GM23338 (cell line): Measurements from ENCODE around the gene CACNA2D1. TPM values are rescaled to one million over a fixed set of nuclear protein-coding genes. Genes with fewer than 3 reads are reported as not detected.

Experiments used
- ATAC-seq: fragments of 200-7000 bp; cut with Tn5 transposase; 3 replicates; pipeline ENCODE4 v1.9.1; 2020
- DNase-seq: peaks from one replicate; pipeline ENCODE4 v3.0.0-alpha.2; 2015; ENCODE audit warnings: low spot score
- H2AFZ ChIP-seq: fragments of 200-600 bp; sonication (generic); 2 replicates; pipeline ENCODE4 v1.8.0; 2016; ENCODE audit warnings: antibody characterized with exemption, mild to moderate bottlenecking, moderate library complexity
- H3F3A ChIP-seq: fragments of 200-600 bp; sonication (generic); replicated peaks from 2 replicates; pipeline ENCODE4 v1.8.0; 2017; ENCODE audit warnings: antibody characterized with exemption, mixed run types, low read depth
- H3K27ac ChIP-seq: fragments of 200-600 bp; sonication (generic); 2 replicates; pipeline ENCODE4 v1.6.1; 2016; ENCODE audit warnings: low read depth
- H3K27me3 ChIP-seq: fragments of 200-600 bp; sonication (generic); 2 replicates; pipeline ENCODE4 v1.8.0; 2016; ENCODE audit warnings: mild to moderate bottlenecking, mixed run types, moderate library complexity; ENCODE audit not compliant: insufficient read depth
- H3K36me3 ChIP-seq: fragments of 200-600 bp; sonication (generic); 2 replicates; pipeline ENCODE4 v1.8.0; 2016; ENCODE audit warnings: mild to moderate bottlenecking; ENCODE audit not compliant: insufficient read depth
- H3K4me1 ChIP-seq: fragments of 200-600 bp; sonication (generic); 2 replicates; pipeline ENCODE4 v1.8.0; 2016; ENCODE audit warnings: mild to moderate bottlenecking, moderate library complexity; ENCODE audit not compliant: insufficient read depth
- H3K4me2 ChIP-seq: fragments of 200-600 bp; sonication (generic); 2 replicates; pipeline ENCODE4 v1.7.1; 2017; ENCODE audit warnings: mixed run types
- H3K4me3 ChIP-seq: fragments of 200-600 bp; sonication (generic); 2 replicates; pipeline ENCODE4 v1.6.1; 2016; ENCODE audit warnings: mixed run types
- H3K79me2 ChIP-seq: fragments of 200-600 bp; sonication (generic); replicated peaks from 2 replicates; pipeline ENCODE4 v1.8.0; 2017; ENCODE audit warnings: mild to moderate bottlenecking; ENCODE audit not compliant: insufficient read depth
- H3K9me2 ChIP-seq: fragments of 200-600 bp; sonication (generic); 2 replicates; pipeline ENCODE4 v1.8.0; 2017; ENCODE audit not compliant: insufficient read depth
- H4K20me1 ChIP-seq: fragments of 200-600 bp; sonication (generic); replicated peaks from 2 replicates; pipeline ENCODE4 v1.8.0; 2017; ENCODE audit warnings: mild to moderate bottlenecking; ENCODE audit not compliant: insufficient read depth
- H3K27ac Mint-ChIP-seq: 2 replicates; pipeline ENCODE4 v1.8.0; 2020; ENCODE audit warnings: inconsistent platforms, mild to moderate bottlenecking, moderate library complexity, mixed read lengths
- H3K27me3 Mint-ChIP-seq: 3 replicates; pipeline ENCODE4 v1.8.0; 2022; ENCODE audit warnings: low read depth, mild to moderate bottlenecking, moderate library complexity, mixed read lengths, inconsistent platforms; ENCODE audit not compliant: insufficient read depth, poor library complexity
- H3K36me3 Mint-ChIP-seq: 3 replicates; pipeline ENCODE4 v1.8.0; 2021; ENCODE audit warnings: low read depth, mild to moderate bottlenecking, inconsistent platforms, moderate library complexity, mixed read lengths
- H3K4me1 Mint-ChIP-seq: 3 replicates; pipeline ENCODE4 v1.8.0; 2020; ENCODE audit warnings: mild to moderate bottlenecking, inconsistent platforms, mixed read lengths
- H3K4me3 Mint-ChIP-seq: 3 replicates; pipeline ENCODE4 v1.8.0; 2021; ENCODE audit warnings: moderate library complexity, mild to moderate bottlenecking, inconsistent platforms, mixed read lengths
- H3K9me3 Mint-ChIP-seq: 3 replicates; pipeline ENCODE4 v1.8.0; 2020; ENCODE audit warnings: moderate library complexity, mild to moderate bottlenecking, inconsistent platforms, mixed read lengths
- CTCF ChIP-seq, 2 experiments: fragments of 200-600 bp in 1 of 2; sonication (generic) in 1 of 2; conservative IDR thresholded peaks; 2 replicates each; pipeline versions ENCODE4 v1.5.1 to v1.6.1; 2016 to 2017; ENCODE audit warnings: antibody characterized with exemption in 2 of 2, low read depth in 2 of 2, mild to moderate bottlenecking in 2 of 2, moderate library complexity in 1 of 2
- EZH2 ChIP-seq: fragments of 200-600 bp; sonication (generic); IDR thresholded peaks from one replicate; pipeline ENCODE4 v1.8.0; 2017; ENCODE audit warnings: antibody characterized with exemption, mild to moderate bottlenecking, low read depth; ENCODE audit not compliant: unreplicated experiment
- JUNB ChIP-seq: IDR thresholded peaks from one replicate; pipeline ENCODE4 v1.6.1; 2016; ENCODE audit warnings: antibody characterized with exemption; ENCODE audit not compliant: unreplicated experiment
- POLR2AphosphoS5 ChIP-seq: IDR thresholded peaks from 2 replicates; pipeline ENCODE4 v1.6.1; 2016; ENCODE audit warnings: antibody characterized with exemption, low read depth
- REST ChIP-seq: IDR thresholded peaks from one replicate; pipeline ENCODE4 v1.6.1; 2018; ENCODE audit warnings: antibody characterized with exemption; ENCODE audit not compliant: unreplicated experiment
- STAT1 ChIP-seq: IDR thresholded peaks from one replicate; pipeline ENCODE4 v1.6.1; 2016; ENCODE audit warnings: antibody characterized with exemption; ENCODE audit not compliant: unreplicated experiment
- ZNF114 ChIP-seq: fragments of 250-450 bp; sonication (Bioruptor Pico); IDR thresholded peaks from 2 replicates; pipeline ENCODE4 v1.5.0; 2020; ENCODE audit warnings: mild to moderate bottlenecking, moderate library complexity
- ZNF462 ChIP-seq: fragments of 250-450 bp; sonication (Bioruptor Pico); IDR thresholded peaks from 2 replicates; pipeline ENCODE4 v1.5.0; 2020; ENCODE audit warnings: mild to moderate bottlenecking, moderate library complexity
- polyA plus RNA-seq: library from polyadenylated mRNA; unstranded; fragments of >200 nt; fragmentation: Nextera tagmentation; extraction: Ambion mirVana; gene quantifications from 2 replicates; pipeline ENCODE4 v1.2.1, GENCODE V29; 2016
- total RNA-seq: library from RNA; depleted of rRNA; stranded (reverse); fragments of >200 nt; shearing (Covaris generic); gene quantifications from 2 replicates; pipeline ENCODE4 v1.2.3, GENCODE V29; 2014

Gene CACNA2D1
- total and polyA plus RNA-seq, 2 experiments from 2014 or later, result 7.0 to 20.4 TPM

- no peak overlapping the region for H3K4me3 ChIP-seq
- TF ChIP-seq ZNF114 (CRISPR knock-in tag) (no peak), POLR2AphosphoS5 (no peak), STAT1 (no peak), JUNB (no peak)
- H3K27ac ChIP-seq, result no peak overlapping the region
- no peaks in the 10 kb centered on the region for H3K4me1 ChIP-seq
- peaks cover 5% of the 10 kb centered on the region; the same call in 1 of the 2 replicates for H3K79me2 ChIP-seq
- H3K27me3 ChIP-seq, result no peaks in the 10 kb centered on the region
- Mint-ChIP-seq H3K27ac (no peak overlapping the region), H3K36me3 (peaks cover 20% of the 10 kb centered on the region; the same call in 2 of the 3 replicates), H3K4me1 (no peaks in the 10 kb centered on the region; the same call in 2 of the 3 replicates), H3K9me3 (peaks cover 6% of the 10 kb centered on the region), H3K27me3 (no peaks in the 10 kb centered on the region), H3K4me3 (no peak overlapping the region)
- H3F3A ChIP-seq, result no peaks in the 10 kb centered on the region
- H3K4me2 ChIP-seq, result no peak overlapping the region
- H2AFZ ChIP-seq, result no peak overlapping the region
- DNase-seq, result no peak
- no peaks in the 10 kb centered on the region for H3K9me2 ChIP-seq
- ATAC-seq, result no peak
- no peaks in the 10 kb centered on the region for H3K36me3 ChIP-seq
- no peaks in the 10 kb centered on the region for H4K20me1 ChIP-seq
Measured at GRCh38 chr7:82397879-82398524, 45.6 kb downstream of the CACNA2D1 start.

GRCh38 chr7:82396343-82396742 lies 47.2 kb downstream of the CACNA2D1 start:
- H3K79me2 ChIP-seq, result peaks cover 7% of the 10 kb centered on the region; the same call in 1 of the 2 replicates
- ATAC-seq (no peak), DNase-seq (no peak)
- H3K27ac ChIP-seq, result no peak overlapping the region
- H3K27me3 ChIP-seq, result no peaks in the 10 kb centered on the region
- Mint-ChIP-seq H3K27ac (no peak overlapping the region), H3K36me3 (peaks cover 27% of the 10 kb centered on the region), H3K9me3 (peaks cover 11% of the 10 kb centered on the region), H3K4me3 (no peak overlapping the region), H3K27me3 (no peaks in the 10 kb centered on the region), H3K4me1 (no peaks in the 10 kb centered on the region; the same call in 2 of the 3 replicates)
- H3F3A ChIP-seq, result no peaks in the 10 kb centered on the region
- no peak overlapping the region for H2AFZ ChIP-seq
- no peaks in the 10 kb centered on the region for H3K4me1 ChIP-seq
- no peaks in the 10 kb centered on the region for H3K9me2 ChIP-seq
- no peak overlapping the region for H3K4me2 ChIP-seq
- H4K20me1 ChIP-seq, result no peaks in the 10 kb centered on the region
- H3K4me3 ChIP-seq, result no peak overlapping the region
- no peaks in the 10 kb centered on the region for H3K36me3 ChIP-seq
- TF ChIP-seq STAT1, result no peak
- TF ChIP-seq POLR2AphosphoS5, result no peak
- no peak for TF ChIP-seq ZNF462
- TF ChIP-seq CTCF (conservative IDR thresholded peaks at IDR 0.05; ENCODE audit: low read depth in 2 of 2), result no peak
- no peak for TF ChIP-seq EZH2
- no peak for TF ChIP-seq REST
